ENCODE measurements around the gene KNOP1. TPM values are rescaled to one million over a fixed set of nuclear protein-coding genes. Genes with fewer than 3 reads are reported as not detected.

Gene KNOP1
- total and polyA plus RNA-seq, 7 donors: 5.0 to 16.4 (median 10.4) TPM

GRCh38 chr16:19712418-19713058 is 5.5 kb downstream of the KNOP1 start:
- no peaks in the 10 kb centered on the region for H3K27me3 ChIP-seq
- no peak for TF ChIP-seq EP300 (IDR thresholded peaks at IDR 0.05)
- TF ChIP-seq, protein P1, sequence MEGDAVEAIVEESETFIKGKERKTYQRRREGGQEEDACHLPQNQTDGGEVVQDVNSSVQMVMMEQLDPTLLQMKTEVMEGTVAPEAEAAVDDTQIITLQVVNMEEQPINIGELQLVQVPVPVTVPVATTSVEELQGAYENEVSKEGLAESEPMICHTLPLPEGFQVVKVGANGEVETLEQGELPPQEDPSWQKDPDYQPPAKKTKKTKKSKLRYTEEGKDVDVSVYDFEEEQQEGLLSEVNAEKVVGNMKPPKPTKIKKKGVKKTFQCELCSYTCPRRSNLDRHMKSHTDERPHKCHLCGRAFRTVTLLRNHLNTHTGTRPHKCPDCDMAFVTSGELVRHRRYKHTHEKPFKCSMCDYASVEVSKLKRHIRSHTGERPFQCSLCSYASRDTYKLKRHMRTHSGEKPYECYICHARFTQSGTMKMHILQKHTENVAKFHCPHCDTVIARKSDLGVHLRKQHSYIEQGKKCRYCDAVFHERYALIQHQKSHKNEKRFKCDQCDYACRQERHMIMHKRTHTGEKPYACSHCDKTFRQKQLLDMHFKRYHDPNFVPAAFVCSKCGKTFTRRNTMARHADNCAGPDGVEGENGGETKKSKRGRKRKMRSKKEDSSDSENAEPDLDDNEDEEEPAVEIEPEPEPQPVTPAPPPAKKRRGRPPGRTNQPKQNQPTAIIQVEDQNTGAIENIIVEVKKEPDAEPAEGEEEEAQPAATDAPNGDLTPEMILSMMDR (IDR thresholded peaks at IDR 0.05): no peak
- TF ChIP-seq POLR2A (IDR thresholded peaks at IDR 0.05): no peak
- DNase-seq: peak; percentile 58
- WGBS, 2 donors: 94 to 96% methylated on average over 11 of the region's 11 CpGs
- no peaks in the 10 kb centered on the region for H3K9me3 ChIP-seq
- H3K4me3 ChIP-seq: no peak overlapping the region
- intact Hi-C loops (cut with DNase I): loop anchor here (10.0 kb wide), 2 partner anchors 158 to 188 kb away; partner anchors contain the start of genes CCP110, GDE1 and VPS35L
- no peak overlapping the region for H3K27ac ChIP-seq
- peaks cover 0 to 14% (median 13%) of the 10 kb centered on the region in 4 donors for H3K4me1 ChIP-seq
- peaks cover 0 to 43% (median 9%) of the 10 kb centered on the region in 4 donors for H3K36me3 ChIP-seq

- Histone ChIP-seq H3K27ac (no peak overlapping the region), H3K27me3 (no peaks in the 10 kb centered on the region), H3K36me3 (peaks cover 0 to 46% (median 11%) of the 10 kb centered on the region in 4 donors)
Measured at GRCh38 chr16:19711643-19712042, 6.4 kb downstream of the KNOP1 start.

GRCh38 chr16:19710991-19711545 is 7.0 kb downstream of the KNOP1 start:
- no peak overlapping the region for H3K27ac ChIP-seq
- no peak overlapping the region for H3K4me3 ChIP-seq
- H3K9me3 ChIP-seq: no peaks in the 10 kb centered on the region
- TF ChIP-seq, protein P1 (IDR thresholded peaks at IDR 0.05): no peak
- TF ChIP-seq POLR2AphosphoS5 (IDR thresholded peaks at IDR 0.05): no peak
- TF ChIP-seq EP300 (IDR thresholded peaks at IDR 0.05): no peak
- no peak for TF ChIP-seq POLR2A (IDR thresholded peaks at IDR 0.05)
- H3K27me3 ChIP-seq: no peaks in the 10 kb centered on the region
- intact Hi-C loops (cut with DNase I): loop anchor here (10.0 kb wide), 2 partner anchors 156 to 186 kb away; partner anchors contain the start of genes CCP110, GDE1 and VPS35L
- 74 to 86% methylated on average over 13 of the region's 13 CpGs for WGBS, 2 donors
- H3K36me3 ChIP-seq: peaks cover 0 to 52% (median 12%) of the 10 kb centered on the region in 4 donors
- DNase-seq: peak; percentile 64
- H3K4me1 ChIP-seq: no peaks in the 10 kb centered on the region

More at GRCh38 chr16:19711643-19712042, 6.4 kb downstream of the KNOP1 start:
- Histone ChIP-seq H3K4me1 (peaks cover 0 to 6% (median 5%) of the 10 kb centered on the region in 4 donors), H3K9me3 (no peaks in the 10 kb centered on the region), H3K4me3 (no peak overlapping the region)
- intact Hi-C loops (cut with DNase I): loop anchor here (10.0 kb wide), 2 partner anchors 157 to 187 kb away; partner anchors contain the start of genes CCP110, GDE1 and VPS35L
- no peak for TF ChIP-seq EP300 (IDR thresholded peaks at IDR 0.05)
- no peak for TF ChIP-seq POLR2AphosphoS5 (IDR thresholded peaks at IDR 0.05)
- TF ChIP-seq, protein P1 (IDR thresholded peaks at IDR 0.05): no peak
- no peak for TF ChIP-seq POLR2A (IDR thresholded peaks at IDR 0.05)
- 92 to 96% methylated on average over 12 of the region's 12 CpGs for WGBS, 2 donors
- DNase-seq: peak; percentile 62

- H3K9me3 ChIP-seq: no peaks in the 10 kb centered on the region
- TF ChIP-seq, protein P1 (IDR thresholded peaks at IDR 0.05): no peak
- peaks cover 0 to 59% (median 14%) of the 10 kb centered on the region in 4 donors for H3K36me3 ChIP-seq
- intact Hi-C loops (cut with DNase I): loop anchor here (10.0 kb wide), 2 partner anchors 156 to 186 kb away; partner anchors contain the start of genes CCP110, GDE1 and VPS35L
- WGBS, 2 donors: 87 to 89% methylated on average over 23 of the region's 23 CpGs
- DNase-seq: no peak
- no peaks in the 10 kb centered on the region for H3K4me1 ChIP-seq
- H3K4me3 ChIP-seq: no peak overlapping the region
- H3K27ac ChIP-seq: peak overlapping the region in 1 of 4 donors; percentile 29
- no peaks in the 10 kb centered on the region for H3K27me3 ChIP-seq
Measured at GRCh38 chr16:19710191-19710908, 7.7 kb downstream of the KNOP1 start.
